GM19397 (cell line): Measurements from ENCODE around the gene PRKAA2.
"Not testable (repeated sequence)": the region's sequence is repeated elsewhere in the genome, so short reads cannot be mapped to it uniquely, and the experiment has no call there.

Experiments
- ATAC-seq: cut with Tn5 transposase; IDR thresholded peaks from one replicate; pipeline ENCODE4 v1.9.1; 2021; ENCODE audit warnings: mild to moderate bottlenecking, moderate library complexity; ENCODE audit not compliant: unreplicated experiment

The PRKAA2 gene

DNA sequence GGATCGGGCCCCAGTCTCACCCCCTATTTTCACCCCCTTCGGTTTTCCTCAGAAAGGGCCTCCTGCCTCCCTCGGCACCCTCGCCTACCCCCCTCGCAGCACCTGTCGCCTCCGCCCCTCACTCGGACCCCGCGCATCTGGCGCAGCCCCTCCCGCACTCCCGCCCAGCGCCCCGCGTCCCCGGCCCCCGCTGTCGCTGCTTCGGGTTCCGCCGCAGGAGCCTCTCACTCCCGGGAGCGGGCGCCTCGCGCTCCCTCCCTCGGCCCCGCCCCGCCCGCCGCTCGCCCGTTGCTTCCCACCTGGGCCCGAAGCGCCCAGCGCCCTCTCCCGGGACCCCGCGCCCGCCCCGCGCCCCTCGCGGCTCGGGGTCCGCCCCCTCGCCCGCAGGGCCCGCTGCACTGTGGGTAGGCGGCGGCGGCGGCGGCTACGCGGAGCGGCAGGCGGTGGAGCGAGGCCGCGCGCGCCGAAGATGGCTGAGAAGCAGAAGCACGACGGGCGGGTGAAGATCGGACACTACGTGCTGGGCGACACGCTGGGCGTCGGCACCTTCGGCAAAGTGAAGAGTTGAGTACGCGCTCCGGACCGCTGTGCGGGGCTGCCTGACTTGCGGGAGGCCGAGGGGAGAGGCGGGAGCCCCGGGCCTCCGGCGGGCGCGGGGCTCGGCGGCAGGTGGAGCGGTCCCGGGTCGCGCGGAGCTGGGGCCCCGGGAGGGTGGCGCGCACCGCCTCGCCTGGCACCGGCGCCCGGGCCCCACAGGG is at the start of gene PRKAA2:
TSS of gene PRKAA2 (plus strand) at position 396 of the 758 bp plus-strand sequence. CDS start at position 470, 74 bp downstream.
- ATAC-seq, result no peak

DNA sequence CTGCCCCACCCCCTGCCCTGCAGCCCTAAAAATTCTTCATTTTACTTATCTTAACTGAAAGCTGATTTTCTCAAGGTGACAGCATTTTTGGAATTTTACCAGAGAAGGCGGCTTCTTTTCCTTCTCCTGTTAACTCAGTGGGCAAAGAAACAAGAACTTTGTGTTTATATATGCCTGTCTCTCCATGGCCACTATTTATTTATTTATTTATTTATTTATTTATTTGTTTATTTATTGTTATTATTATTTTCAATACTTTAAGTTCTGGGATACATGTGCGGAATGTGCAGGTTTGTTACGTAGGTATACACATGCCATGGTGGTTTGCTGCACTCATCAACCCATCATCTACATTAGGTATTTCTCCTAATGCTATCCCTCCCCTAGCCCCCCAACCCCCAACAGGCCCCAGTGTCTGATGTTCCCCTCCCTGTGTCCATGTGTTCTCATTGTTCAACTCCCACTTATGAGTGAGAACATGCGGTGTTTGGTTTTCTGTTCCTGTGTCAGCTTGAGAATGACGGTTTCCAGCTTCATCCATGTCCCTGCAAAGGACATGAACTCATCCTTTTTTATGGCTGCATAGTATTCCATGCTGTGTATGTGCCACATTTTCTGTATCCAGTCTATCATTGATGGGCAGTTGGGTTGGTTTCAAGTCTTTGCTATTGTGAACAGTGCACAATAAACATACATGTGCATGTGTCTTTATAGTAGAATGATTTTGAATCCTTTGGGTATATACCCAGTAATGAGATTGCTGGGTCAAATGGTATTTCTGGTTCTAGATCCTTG is 49.5 kb upstream of the PRKAA2 start:
- ATAC-seq, result not testable (repeated sequence)

DNA sequence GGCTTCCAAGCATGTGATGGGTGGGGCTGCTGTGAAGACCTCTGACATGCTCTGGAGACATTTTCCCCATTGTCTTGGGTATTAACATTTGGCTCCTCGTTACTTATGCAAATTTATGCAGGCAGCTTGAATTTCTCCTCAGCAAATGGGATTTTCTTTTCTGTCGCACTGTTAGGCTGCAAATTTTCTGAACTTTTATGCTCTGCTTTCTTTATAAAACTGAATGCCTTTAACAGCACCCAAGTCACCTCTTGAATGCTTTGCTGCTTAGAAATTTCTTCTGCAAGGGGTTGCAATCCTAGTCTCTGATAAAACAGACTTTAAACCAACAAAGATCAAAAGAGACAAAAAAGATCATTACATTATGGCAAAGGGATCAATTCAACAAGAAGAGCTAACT is 35.0 kb upstream of the PRKAA2 start:
- not testable (repeated sequence) for ATAC-seq

DNA sequence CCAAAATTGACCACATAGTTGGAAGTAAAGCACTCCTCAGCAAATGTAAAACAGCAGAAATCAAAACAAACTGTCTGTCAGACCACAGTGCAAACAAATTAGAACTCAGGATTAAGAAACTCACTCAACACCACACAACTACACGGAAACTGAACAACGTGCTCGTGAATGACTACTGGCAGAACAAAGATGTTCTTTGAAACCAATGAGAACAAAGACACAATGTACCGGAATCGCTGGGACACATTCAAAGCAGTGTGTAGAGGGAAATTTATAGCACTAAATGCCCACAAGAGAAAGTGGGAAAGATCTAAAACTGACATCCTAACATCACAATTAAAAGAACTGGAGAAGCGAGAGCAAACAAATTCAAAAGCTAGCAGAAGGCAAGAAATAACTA is 34.3 kb upstream of the PRKAA2 start:
- not testable (repeated sequence) for ATAC-seq

DNA sequence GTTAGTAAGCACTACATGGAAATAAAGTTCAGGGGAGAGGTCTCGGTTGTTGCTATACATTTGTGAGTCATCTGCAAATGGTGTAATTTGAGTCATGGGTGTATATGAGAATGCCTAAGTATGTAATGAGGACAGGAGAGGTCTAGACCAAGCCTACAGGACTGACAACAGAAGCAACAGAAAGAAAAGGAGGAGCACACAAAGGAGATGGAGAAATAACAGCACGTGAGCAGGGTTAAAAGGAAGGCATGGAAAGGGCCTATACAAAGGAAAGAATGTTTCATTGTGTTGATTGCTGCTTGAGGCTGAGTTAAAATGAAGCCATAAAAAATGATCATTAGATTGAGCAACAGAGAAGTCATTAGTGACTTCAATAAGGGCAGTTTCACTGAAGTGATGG is 28.0 kb upstream of the PRKAA2 start:
- no peak for ATAC-seq

DNA sequence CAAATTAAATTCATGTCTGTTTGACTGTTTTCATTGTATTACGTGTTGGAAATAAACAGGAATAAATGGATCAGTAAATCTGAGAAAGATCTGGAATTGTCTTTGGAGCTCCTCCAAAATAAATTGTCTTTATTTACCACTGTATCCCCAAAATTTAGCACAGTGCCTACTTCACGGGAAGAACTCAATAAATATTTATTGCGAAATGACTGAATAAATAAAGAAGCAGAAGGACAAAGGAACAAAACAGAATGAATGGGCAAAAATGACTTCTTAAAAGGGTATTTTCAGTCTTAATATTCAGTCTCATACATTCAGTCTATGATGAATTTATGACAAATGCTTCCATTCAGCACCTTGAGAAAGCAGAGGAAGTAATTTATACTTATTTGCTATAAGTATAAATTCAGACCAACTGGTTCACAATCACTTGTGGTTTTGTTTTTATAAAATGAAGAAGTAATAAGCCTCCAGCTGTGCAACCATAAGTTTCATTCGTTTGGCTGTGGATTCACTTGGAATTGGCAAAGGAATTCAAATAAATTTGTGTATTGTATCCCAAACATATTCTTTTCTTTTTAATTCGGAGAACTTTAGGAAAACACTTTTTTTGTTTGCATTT is 19.2 kb upstream of the PRKAA2 start:
- ATAC-seq, result no peak

DNA sequence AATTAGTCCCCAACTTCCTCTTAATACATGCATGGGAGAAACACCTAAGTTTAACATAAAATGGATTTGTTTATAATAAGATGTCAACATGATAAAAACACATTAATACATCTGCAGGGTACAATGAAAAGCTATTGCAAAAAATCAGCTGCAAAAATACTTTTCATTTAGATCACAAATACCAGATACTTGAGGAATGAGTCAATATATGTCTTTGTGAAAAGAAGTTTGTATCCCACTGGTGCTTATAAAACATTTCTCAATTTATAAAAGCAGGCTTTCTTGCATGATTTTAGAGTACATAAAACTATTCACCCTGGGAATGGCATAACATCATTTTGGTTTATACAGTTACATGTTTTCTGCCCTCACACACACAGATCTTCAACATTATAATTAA is 18.6 kb upstream of the PRKAA2 start:
- ATAC-seq, result no peak

DNA sequence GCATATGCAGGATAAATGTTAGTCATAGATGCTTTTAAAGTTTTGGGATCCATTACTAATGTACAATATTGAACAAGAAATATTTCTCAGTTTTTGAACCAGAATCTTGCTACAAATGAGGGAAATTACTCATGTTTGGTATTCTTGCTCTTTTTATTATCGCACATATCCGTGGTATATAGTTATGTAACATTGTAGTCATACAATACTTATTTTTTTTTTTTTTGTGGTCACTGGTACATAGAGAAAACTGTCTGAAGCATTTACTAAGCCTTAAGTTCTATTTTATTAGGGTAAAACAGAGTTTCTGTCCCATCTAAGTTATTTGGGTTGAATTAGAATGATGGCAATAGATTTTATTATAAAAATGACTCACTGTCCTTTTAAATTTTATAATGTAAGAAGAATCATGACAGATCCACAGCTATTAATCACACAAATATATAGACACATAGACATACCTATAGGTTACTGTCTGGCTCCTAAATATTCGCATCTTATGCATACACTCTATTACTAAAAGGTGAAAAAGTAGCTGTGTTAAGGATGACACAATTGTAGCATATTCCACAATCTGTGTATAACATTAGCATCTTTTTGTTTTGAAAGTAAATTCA is 18.0 kb upstream of the PRKAA2 start:
- ATAC-seq, result no peak

DNA sequence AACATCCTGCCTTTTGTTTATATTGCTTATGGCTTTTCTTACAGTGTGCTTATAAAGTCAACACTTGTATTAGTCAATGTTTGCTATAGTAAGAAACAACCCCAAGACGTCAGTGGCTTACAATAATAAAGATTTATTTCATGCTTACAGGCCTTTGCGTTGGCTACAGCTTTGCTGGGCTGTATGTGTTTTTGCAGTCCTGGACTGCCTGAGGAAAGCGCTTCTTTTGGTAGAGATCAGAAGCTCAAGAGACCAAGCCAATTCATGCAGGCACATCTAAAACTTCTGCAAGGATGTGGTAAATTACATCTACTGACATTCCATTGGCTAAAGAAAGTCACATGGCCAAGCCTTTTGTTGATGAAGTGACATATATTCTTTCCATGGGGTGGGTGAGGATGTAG is 17.5 kb upstream of the PRKAA2 start:
- no peak for ATAC-seq

DNA sequence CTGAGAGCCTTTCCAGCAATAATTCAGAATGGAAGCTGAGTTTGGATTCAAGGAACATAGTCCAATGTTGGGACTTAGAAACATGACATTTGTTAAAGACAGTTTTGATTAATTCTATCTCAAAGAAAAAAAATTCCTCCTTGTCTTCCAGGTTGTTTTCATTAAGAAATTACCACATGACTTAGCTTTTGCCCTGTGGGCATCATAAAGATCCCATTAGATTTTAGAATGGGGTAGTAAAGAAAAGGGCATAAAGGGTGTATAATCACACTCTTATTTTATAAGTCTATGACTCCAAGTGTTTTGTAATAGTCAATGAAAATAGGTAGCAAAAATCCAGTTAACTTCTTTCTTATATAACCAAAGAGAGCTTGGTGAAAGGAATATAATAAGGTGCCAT is 14.3 kb upstream of the PRKAA2 start:
- no peak for ATAC-seq

DNA sequence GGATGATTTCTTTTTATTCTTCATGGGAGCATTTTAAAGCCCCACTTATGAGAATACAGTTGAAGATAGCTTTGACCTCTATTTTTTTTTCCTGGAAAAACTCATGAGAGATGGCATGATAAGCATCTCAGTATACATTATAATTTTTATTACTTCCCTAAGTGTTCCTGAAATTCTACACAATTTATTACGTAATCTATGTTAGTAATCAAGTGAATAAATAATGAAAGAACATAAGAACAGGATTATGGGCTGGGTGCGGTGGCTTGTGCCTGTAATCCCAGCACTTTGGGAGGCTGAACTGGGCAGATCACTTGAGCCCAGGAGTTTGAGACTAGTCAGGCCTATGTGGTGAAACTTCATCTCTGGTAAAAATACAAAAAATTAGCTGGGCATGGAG is 13.2 kb upstream of the PRKAA2 start:
- no peak for ATAC-seq

DNA sequence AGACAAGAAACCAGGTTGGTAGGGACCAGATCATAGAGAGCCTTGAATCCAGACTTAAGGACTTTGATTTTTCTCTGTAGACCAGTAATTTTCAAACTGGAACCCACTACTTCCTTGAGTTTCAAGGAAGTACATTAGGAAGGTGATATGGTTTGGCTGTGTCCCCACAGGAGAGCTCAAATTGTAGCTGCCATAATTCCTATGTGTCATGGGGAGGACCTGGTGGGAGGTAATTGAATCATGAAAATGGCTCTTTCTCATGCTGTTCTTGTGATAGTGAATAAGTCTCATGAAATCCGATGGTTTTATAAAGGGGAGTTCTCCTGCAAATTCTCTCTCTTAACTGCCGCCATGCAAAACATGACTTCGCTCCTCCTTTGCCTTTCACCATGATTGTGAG is 10.1 kb upstream of the PRKAA2 start:
- no peak for ATAC-seq

DNA sequence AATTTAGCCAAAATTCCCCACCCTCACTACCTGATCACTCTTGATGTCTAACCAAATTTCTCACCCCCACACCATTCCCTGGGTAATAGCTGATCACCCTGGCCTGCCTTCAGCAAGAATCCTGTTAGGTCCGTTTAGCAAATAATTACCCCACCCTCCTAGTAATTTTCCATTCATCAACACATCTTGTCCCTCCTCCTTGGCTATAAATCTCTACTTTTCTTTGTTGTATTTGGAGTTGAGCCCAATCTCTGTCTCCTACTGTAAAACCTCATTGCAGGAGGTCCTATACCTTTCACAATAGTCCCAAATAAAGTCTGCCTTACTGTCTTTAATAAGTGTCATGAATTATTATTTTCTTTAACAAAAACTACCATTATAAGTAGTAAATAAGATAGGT is 6.9 kb upstream of the PRKAA2 start:
- ATAC-seq, result no peak

DNA sequence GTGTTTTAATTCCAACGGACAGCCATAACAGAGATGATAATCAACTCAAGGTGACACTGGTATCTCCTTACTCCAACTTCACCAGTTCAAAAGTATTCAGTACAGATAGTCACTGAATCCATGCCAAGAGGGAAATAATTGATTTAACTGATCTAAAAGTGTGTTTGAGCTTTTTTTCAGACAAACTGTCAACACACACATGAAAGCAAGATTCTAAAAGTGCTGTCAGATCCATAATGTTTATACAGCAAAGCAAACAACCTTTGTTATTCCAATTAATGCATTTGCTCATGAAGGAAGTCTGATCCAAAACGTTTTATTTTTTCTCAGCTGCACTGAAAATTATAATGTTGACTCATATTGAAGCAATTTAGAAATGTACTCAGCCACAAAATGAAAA is 5.9 kb upstream of the PRKAA2 start:
- no peak for ATAC-seq

DNA sequence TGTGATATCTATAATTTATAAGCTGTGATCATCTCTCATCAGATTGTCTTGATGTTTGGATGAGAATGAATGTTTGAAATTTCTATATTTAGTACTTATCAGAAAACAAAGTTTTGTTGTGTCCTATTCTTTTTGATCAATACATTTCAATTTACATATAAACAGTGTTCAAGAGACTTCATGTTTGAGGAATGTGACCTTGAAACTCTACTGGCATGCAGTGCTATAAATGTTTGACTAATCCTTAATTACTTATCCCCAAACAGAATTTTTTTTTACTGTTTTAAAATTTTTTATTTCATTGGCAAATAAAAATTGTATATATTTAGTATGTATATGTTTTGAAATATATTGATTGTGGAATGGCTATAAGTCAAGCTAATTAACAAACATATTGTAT is 1.5 kb upstream of the PRKAA2 start:
- no peak for ATAC-seq

DNA sequence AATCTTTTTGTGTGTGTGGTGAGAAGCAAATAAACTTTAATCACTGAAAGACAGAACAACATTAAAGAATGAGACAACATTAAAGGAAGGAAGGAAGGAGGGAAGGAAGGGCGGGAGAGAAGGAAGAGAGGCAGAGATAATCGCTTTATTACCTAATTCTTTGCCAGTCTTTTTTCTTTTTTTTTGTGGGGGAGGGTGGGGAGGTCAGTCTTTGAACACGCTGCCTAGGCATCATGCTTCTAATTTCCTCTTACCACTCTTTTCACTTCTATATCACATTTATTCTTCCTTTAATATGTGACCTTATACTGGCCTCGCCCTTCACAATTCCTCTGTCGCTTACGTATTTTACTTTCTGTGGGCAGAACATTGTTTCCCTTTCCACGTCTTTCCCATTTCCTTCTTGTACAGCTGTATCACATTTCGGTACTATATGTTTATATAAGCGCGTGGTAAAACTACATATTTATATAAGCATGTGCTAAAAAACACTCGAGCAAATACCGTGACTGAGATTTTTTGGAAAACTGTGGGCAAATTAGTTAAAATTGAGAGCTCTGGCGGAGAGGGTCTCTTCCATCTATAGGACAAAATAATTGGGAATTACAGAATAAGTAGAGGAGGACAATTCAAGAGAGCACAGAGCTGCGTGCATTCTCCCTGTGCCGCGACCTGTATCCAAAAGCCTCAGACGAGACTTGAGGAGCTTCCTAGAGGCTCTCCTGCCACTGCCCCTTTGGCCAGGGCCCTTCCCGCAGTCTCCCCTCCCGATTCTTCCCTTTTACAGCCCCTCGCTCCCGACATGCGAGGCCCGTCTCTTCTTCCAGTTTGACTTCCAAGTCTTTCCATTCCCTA is 823 bp upstream of the PRKAA2 start:
- ATAC-seq, result no peak

DNA sequence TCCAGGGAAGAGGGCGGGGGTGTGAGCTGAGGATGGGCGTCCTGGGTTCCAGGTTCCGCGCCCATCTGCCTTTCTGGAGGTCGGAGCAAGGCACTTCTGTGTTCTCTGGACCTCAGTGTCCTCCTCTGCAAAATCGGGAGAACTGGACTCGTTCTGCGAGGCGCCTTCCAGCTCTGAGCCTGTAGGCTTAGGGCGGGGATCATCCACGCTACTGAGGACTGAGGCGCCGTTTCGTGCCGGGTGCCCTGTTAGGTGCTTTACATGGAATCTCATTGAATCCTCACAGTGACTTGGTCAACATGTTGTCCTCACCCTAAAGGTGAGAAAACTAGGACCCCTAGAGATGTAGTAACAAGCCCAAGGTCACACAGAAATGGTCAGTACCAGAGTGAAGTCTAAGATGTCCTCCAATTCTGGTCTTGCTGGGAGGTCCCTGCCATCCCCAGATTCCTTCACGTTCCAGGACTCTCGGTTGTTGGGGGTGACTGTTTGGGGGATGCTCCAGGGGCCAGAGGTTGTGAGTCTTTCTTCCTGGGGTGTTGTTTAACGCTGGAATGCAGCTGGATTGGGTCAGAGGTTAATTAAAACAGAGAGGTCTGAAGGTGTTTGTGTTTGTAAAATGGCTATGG is 677 bp downstream of the PRKAA2 start:
- ATAC-seq, result no peak

DNA sequence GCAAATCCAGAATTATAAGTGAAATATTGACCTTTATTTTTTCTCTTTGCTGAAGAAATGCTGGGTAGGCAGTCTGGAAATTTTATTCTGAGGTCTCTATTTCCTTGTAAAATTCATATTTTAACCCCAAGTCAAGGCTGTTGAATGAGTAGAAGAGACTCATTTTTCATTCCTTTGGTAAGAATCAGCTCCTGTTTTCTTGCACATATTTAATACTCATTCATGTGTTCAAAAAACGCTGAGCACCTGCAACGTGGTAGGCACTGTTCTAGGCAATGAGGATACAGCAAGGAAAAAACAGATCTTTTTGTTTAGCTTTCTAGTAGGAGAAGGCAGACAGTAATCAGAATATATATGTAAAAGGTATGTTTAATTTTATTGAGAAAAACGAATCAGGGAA is 1.5 kb downstream of the PRKAA2 start:
- ATAC-seq, result no peak

DNA sequence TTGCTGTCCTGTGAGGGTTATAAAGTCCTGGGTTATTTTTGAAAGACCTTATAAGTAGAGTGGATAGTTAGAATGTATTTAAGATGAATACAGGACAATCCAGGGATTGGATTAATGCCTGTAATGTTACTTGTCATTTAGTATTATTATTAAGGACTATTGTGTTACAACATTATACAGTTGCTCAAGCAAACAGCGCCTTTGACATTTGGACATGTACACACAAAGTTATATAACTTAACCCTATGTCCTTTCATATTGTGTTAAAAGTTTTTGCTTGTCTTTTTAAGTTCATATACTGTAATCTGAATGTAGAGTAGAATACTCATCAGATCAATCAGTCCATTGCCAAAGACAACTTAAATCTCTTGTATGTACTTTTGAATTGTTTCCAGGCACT is 2.0 kb downstream of the PRKAA2 start:
- ATAC-seq, result no peak

DNA sequence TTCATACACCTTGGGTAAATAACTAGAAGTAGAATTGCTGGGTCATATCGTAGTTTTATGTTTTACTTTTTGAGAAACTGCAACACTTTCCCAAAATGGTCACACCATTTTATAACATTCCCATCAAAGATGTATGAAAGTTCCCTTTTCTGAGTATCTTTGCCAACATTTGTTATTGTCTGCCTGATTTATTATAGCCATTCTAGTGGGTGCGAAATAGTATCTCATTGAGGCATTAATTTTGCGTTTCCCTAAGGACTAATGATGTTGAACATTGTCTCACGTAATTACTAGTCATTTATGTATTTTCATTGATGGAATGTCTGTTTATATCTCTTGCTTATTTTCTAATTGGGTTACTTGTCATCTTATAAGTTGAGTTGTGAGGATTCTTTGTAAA is 3.4 kb downstream of the PRKAA2 start:
- no peak for ATAC-seq
